WI38 (cell line): ENCODE data around the gene PCBP3.
"Not testable (repeated sequence)": the region's sequence is repeated elsewhere in the genome, so short reads cannot be mapped to it uniquely, and the experiment has no call there.

Source experiments
- H3K4me3 ChIP-seq: 2 replicates; pipeline ENCODE4 v1.5.1; 2011; ENCODE audit warnings: low read depth, mild to moderate bottlenecking, control low read depth, low read length
- CTCF ChIP-seq: IDR thresholded peaks from 2 replicates; pipeline ENCODE4 v1.5.1; 2012; ENCODE audit warnings: low read depth, mild to moderate bottlenecking, control low read depth, low read length

PCBP3 gene

DNA sequence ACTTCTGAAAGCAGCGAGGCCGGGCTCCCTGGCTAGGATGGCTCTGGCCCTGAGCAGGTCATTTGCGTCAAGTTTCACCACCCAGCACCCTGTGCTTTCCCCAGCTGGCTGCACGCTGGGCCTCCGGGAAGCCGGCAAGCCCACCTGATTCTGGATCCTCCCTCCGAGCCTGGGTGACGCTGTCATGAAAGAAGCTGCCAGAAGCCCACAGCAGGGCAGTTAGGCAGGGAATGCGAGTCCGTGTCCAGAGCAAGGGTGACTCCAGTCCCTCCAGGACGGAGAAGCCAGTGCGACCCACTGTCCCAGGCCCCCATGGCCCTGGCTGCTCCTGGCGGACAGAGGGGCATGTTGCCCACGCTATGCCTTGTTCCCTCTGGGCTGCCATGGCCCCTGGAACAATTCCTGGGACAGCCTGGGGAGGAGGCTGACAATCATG, 44.4 kb upstream of the PCBP3 start:
- no peak overlapping the region for H3K4me3 ChIP-seq
- no peak for TF ChIP-seq CTCF

DNA sequence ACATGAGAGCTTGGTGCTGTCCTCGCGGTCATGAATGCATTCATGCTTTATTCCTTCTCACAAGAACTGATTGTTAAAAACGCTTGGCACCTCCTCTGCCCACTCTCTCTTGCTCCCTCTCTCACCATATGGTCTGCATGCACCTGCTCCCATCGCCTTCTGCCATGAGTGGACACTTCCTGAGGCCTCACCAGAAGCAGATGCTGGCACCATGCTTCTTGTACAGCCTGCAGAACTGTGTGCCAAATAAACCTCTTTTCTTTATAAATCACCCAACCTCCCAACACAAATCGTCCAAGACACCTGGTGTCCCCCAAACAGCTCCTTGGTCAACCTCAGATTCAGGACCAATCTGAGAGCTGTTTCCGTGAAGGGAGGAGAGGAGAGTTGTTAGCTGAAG, 43.3 kb upstream of the PCBP3 start:
- no peak for TF ChIP-seq CTCF
- no peak overlapping the region for H3K4me3 ChIP-seq

- H3K4me3 ChIP-seq: no peak overlapping the region
- no peak for TF ChIP-seq CTCF
Measured at GRCh38 chr21:45601551-45601950, 42.0 kb upstream of the PCBP3 start.

GRCh38 chr21:45602106-45602505, 41.4 kb upstream of the PCBP3 start:
- no peak for TF ChIP-seq CTCF
- H3K4me3 ChIP-seq: no peak overlapping the region

DNA sequence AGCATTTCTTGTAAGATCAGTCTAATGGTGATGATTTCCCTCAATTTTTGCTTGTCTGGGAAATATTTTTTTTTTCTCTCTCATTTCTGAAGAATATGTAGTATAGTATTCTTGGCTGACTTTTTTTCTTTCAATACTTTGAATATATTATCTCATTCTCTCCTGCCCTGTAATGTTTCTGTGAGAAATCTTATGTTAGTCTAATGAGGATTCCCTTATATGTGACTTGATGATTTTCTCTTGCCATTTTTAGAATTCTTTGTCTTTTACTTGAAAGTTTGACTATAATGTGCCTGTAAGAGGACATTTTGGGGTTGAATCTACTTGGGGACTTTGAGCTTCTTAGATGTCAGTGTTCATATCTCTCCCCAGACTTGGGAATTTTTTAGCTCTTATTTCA, 40.0 kb upstream of the PCBP3 start:
- no peak for TF ChIP-seq CTCF
- no peak overlapping the region for H3K4me3 ChIP-seq

GRCh38 chr21:45604681-45605080, 38.8 kb upstream of the PCBP3 start:
- not testable (repeated sequence) for H3K4me3 ChIP-seq

DNA sequence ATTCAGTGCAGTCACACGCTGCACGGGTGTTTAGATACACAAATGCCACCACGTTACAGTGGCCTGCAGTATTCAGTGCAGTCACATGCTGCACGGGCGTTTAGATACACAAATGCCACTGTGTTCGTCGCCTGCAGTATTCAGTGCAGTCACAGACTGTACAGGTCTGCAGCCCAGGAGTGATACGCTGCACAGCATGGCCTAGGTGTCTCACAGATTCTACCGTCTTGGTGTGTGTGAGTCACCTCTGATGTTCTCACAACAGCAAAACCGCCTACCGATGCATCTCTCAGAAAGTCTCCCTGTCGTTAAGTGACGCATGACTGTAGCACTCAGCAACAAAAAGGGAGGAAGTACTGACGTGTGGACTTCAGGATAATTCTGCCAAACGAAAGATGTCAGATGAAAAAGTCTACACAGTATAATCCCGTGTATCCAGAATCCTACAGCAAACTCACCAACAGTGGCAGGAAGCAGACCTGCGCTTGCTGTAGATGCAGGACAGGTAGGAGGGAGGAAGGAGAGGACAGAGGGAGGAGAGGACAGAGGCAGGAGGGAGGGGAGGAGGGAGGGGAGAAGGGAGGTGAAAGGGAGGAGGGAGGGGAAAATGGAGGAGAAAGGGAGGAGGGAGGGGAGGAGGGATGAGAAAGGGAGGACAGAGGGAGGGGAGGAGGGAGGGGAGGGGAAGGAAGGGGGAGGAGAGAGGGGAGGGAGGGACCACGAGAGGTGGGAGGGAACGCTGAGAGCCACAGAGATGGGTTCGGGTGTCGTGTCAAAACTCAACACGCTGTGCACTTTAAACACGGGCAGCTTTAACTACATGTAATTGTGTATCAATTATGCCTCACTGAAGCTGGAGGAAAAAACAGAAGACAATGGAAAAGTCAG, 36.3 kb upstream of the PCBP3 start:
- H3K4me3 ChIP-seq: no peak overlapping the region
- TF ChIP-seq CTCF: no peak

DNA sequence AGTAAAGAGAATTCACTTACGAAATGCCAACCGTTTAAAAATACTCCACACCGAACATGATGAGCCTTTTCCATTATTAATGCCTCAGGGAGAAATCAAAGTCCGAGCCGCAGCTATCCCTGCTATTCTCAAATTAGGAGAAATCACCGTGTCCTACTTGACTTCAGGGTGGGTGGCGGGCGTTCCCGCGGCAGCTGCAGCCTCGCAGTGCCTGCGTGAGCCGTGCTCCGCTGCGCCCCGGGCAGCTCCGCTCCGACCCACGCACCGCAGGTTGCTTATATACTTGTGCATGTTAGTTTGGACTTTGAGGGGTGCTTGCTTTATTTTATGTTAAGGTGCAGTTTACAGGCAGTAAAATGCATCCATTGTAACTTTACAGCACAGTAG, 35.6 kb upstream of the PCBP3 start:
- no peak for TF ChIP-seq CTCF
- H3K4me3 ChIP-seq: no peak overlapping the region

DNA sequence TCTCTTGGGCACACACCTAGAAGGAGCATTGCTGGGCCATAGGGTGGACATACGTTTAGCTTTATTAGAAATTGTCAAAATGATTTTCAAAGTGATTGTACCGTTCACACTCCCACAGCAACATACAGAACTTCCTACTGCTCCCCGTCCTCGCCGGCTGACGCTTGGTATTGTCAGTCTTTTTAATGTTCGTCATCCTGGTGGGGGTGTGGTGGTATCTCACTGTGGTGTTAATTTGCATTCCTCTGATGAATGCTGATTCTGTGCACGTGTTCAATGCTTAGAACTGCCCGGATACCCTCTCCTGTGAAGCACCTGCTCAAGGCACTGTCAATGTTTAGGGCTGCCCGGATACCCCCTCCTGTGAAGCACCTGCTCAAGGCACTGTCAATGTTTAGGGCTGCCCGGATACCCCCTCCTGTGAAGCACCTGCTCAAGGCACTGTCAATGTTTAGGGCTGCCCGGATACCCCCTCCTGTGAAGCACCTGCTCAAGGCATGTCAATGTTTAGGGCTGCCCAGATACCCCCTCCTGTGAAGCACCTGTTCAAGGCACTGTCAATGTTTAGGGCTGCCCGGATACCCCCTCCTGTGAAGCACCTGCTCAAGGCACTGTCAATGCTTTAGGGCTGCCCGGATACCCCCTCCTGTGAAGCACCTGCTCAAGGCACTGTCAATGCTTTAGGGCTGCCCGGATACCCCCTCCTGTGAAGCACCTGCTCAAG, 34.6 kb upstream of the PCBP3 start:
- not testable (repeated sequence) for H3K4me3 ChIP-seq

DNA sequence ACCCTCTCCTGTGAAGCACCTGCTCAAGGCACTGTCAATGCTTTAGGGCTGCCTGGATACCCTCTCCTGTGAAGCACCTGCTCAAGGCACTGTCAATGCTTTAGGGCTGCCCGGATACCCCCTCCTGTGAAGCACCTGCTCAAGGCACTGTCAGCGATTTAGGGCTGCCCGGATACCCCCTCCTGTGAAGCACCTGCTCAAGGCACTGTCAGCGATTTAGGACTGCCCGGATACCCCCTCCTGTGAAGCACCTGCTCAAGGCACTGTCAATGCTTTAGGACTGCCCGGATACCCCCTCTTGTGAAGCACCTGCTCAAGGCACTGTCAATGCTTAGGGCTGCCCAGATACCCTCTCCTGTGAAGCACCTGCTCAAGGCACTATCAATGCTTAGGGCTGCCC, 33.9 kb upstream of the PCBP3 start:
- H3K4me3 ChIP-seq: not testable (repeated sequence)
